Stimulated activated CD4-positive, alpha-beta T cell treated with anti-CD3 and anti-CD28 coated beads, Interleukin-4, amount 100 ng/mL, for 24 hours (primary cell): ENCODE data around the gene EXOG.

Source experiments
- DNase-seq: peaks from one replicate; pipeline ENCODE4 v3.0.0-alpha.2; 2020

The EXOG gene

GRCh38 chr3:38473229-38473628 lies 22.9 kb upstream of the EXOG start:
- no peak for DNase-seq

GRCh38 chr3:38474928-38475605 lies 21.1 kb upstream of the EXOG start:
- DNase-seq, result no peak

GRCh38 chr3:38475716-38476115 lies 20.4 kb upstream of the EXOG start:
- no peak for DNase-seq

- DNase-seq, result no peak
Measured at GRCh38 chr3:38476157-38476756, 19.9 kb upstream of the EXOG start.

GRCh38 chr3:38477057-38477820 lies 18.9 kb upstream of the EXOG start:
- no peak for DNase-seq

- DNase-seq, result no peak
Measured at GRCh38 chr3:38477839-38478450, 18.2 kb upstream of the EXOG start.

GRCh38 chr3:38478901-38479300 lies 17.2 kb upstream of the EXOG start:
- DNase-seq, result no peak

GRCh38 chr3:38479431-38480092 lies 16.6 kb upstream of the EXOG start:
- peak; percentile 48 for DNase-seq

GRCh38 chr3:38480093-38480445 lies 16.1 kb upstream of the EXOG start:
- DNase-seq, result no peak

- no peak for DNase-seq
Measured at GRCh38 chr3:38480930-38481329, 15.2 kb upstream of the EXOG start.

- DNase-seq, result no peak
Measured at GRCh38 chr3:38482951-38483350, 13.2 kb upstream of the EXOG start.

GRCh38 chr3:38487323-38487722 lies 8.8 kb upstream of the EXOG start:
- no peak for DNase-seq

- no peak for DNase-seq
Measured at GRCh38 chr3:38488949-38489348, 7.2 kb upstream of the EXOG start.

- DNase-seq, result no peak
Measured at GRCh38 chr3:38489766-38490165, 6.4 kb upstream of the EXOG start.

GRCh38 chr3:38490281-38491030 lies 5.7 kb upstream of the EXOG start:
- DNase-seq, result no peak

GRCh38 chr3:38491215-38491614 lies 4.9 kb upstream of the EXOG start:
- no peak for DNase-seq

GRCh38 chr3:38493031-38493430 lies 3.1 kb upstream of the EXOG start:
- DNase-seq, result no peak

GRCh38 chr3:38497031-38497430 lies 891 bp downstream of the EXOG start:
- DNase-seq, result no peak

GRCh38 chr3:38500688-38501417 lies 4.7 kb downstream of the EXOG start:
- DNase-seq, result no peak

GRCh38 chr3:38507120-38507519 lies 11.0 kb downstream of the EXOG start:
- no peak for DNase-seq

GRCh38 chr3:38509732-38510131 lies 13.6 kb downstream of the EXOG start:
- DNase-seq, result no peak

- DNase-seq, result no peak
Measured at GRCh38 chr3:38510631-38511030, 14.5 kb downstream of the EXOG start.
